ENCODE data around the gene VASH1.

DNA sequence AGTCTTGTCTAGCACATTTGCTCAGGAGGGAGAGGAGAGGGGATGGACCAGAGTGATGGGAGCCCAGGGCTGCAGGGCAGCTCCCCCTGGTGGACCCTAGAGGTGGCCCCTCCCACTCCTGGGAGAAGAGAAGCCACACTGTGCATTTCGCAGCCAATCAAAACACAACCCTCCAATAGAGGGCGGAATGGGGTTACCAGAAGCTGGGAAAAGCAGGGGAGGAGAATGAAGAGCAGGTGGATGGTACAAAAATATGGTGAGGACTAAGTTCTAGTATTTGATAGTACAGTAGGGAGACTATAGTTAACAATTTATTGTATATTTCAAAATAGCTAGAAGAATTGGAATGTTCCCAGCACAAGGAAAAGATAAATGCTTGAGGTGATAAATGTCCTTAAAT, 23.6 kb downstream of the VASH1 start:
- peak; percentile 26 to 47 (median 38) for TF ChIP-seq CTCF (IDR thresholded peaks at IDR 0.05)
- TF ChIP-seq POLR2A (IDR thresholded peaks at IDR 0.05), result no peak

Data from breast epithelium (tissue), 3 donors.